Astrocyte (in vitro differentiated cells and primary cell): Measurements from ENCODE around the gene ZFR2. TPM values are rescaled to one million over a fixed set of nuclear protein-coding genes. Genes with fewer than 3 reads are reported as not detected.

ENCODE experiments used
- DNase-seq: peaks from one replicate; pipeline ENCODE4 v3.0.0-alpha.2; 2010; ENCODE audit warnings: low read depth
- FAIRE-seq: peaks from 2 replicates; lab custom pipeline; 2011; peaks lifted over from hg19 to GRCh38; lab: Jason Lieb, UNC
- H2AFZ ChIP-seq: 2 replicates; pipeline ENCODE4 v1.6.0; 2012; ENCODE audit warnings: low read depth, low read length, inconsistent platforms
- H3K27ac ChIP-seq: 2 replicates; pipeline ENCODE4 v1.5.1; 2011; ENCODE audit warnings: low read depth, low read length, inconsistent platforms
- H3K27me3 ChIP-seq: 2 replicates; pipeline ENCODE4 v1.6.0; 2011; ENCODE audit warnings: low read length, inconsistent platforms; ENCODE audit not compliant: insufficient read depth
- H3K36me3 ChIP-seq: 2 replicates; pipeline ENCODE4 v1.5.1; 2011; ENCODE audit warnings: low read length, inconsistent platforms; ENCODE audit not compliant: insufficient read depth
- H3K4me1 ChIP-seq: 2 replicates; pipeline ENCODE4 v1.5.1; 2011; ENCODE audit warnings: low read length, inconsistent platforms; ENCODE audit not compliant: insufficient read depth
- H3K4me2 ChIP-seq: 2 replicates; pipeline ENCODE4 v1.6.0; 2012; ENCODE audit warnings: low read length, inconsistent platforms
- H3K4me3 ChIP-seq: 2 replicates; pipeline ENCODE4 v1.5.1; 2011; ENCODE audit warnings: low read depth, mild to moderate bottlenecking, low read length, inconsistent platforms; ENCODE audit not compliant: insufficient read depth
- H3K79me2 ChIP-seq: 2 replicates; pipeline ENCODE4 v1.6.0; 2012; ENCODE audit warnings: mild to moderate bottlenecking, low read length, inconsistent platforms; ENCODE audit not compliant: insufficient read depth
- H3K9ac ChIP-seq: 2 replicates; pipeline ENCODE4 v1.6.0; 2012; ENCODE audit warnings: mild to moderate bottlenecking, low read length, inconsistent platforms
- H3K9me3 ChIP-seq: 2 replicates; pipeline ENCODE4 v1.5.1; 2012; ENCODE audit warnings: low read depth, mild to moderate bottlenecking, low read length, inconsistent platforms; ENCODE audit not compliant: insufficient read depth
- H4K20me1 ChIP-seq: 2 replicates; pipeline ENCODE4 v1.6.0; 2012; ENCODE audit warnings: low read length, inconsistent platforms; ENCODE audit not compliant: insufficient read depth
- H3K27ac Mint-ChIP-seq: one replicate; pipeline ENCODE4 v1.8.0; 2021; ENCODE audit warnings: mild to moderate bottlenecking, mixed read lengths; ENCODE audit not compliant: unreplicated experiment
- H3K27me3 Mint-ChIP-seq: one replicate; pipeline ENCODE4 v1.8.0; 2021; ENCODE audit warnings: low read depth, mixed read lengths; ENCODE audit not compliant: unreplicated experiment
- H3K36me3 Mint-ChIP-seq: one replicate; pipeline ENCODE4 v1.8.0; 2021; ENCODE audit warnings: low read depth, mixed read lengths; ENCODE audit not compliant: unreplicated experiment
- H3K4me1 Mint-ChIP-seq: one replicate; pipeline ENCODE4 v1.8.0; 2021; ENCODE audit warnings: low read depth, mixed read lengths; ENCODE audit not compliant: unreplicated experiment
- H3K4me3 Mint-ChIP-seq: one replicate; pipeline ENCODE4 v1.8.0; 2021; ENCODE audit warnings: mild to moderate bottlenecking, moderate library complexity, mixed read lengths; ENCODE audit not compliant: unreplicated experiment
- H3K9me3 Mint-ChIP-seq: one replicate; pipeline ENCODE4 v1.8.0; 2021; ENCODE audit warnings: mild to moderate bottlenecking, mixed read lengths; ENCODE audit not compliant: unreplicated experiment
- EZH2 ChIP-seq: IDR thresholded peaks from 2 replicates; pipeline ENCODE4 v1.6.1; 2012; ENCODE audit warnings: mild to moderate bottlenecking, low read length, inconsistent platforms; ENCODE audit not compliant: insufficient read depth
- total RNA-seq: library from RNA; stranded (reverse); gene quantifications from 2 replicates; pipeline ENCODE4 v1.2.1, GENCODE V29; 2021
- TF ChIP-seq, protein P1 (sequence below): IDR thresholded peaks from 2 replicates; pipeline ENCODE4 v1.5.1; 2011; ENCODE audit warnings: low read depth, mild to moderate bottlenecking, inconsistent platforms, low read length, moderate library complexity; ENCODE audit not compliant: insufficient read depth

ZFR2 gene
- total RNA-seq, 1 donor from 2014 or later: 2.0 TPM

DNA sequence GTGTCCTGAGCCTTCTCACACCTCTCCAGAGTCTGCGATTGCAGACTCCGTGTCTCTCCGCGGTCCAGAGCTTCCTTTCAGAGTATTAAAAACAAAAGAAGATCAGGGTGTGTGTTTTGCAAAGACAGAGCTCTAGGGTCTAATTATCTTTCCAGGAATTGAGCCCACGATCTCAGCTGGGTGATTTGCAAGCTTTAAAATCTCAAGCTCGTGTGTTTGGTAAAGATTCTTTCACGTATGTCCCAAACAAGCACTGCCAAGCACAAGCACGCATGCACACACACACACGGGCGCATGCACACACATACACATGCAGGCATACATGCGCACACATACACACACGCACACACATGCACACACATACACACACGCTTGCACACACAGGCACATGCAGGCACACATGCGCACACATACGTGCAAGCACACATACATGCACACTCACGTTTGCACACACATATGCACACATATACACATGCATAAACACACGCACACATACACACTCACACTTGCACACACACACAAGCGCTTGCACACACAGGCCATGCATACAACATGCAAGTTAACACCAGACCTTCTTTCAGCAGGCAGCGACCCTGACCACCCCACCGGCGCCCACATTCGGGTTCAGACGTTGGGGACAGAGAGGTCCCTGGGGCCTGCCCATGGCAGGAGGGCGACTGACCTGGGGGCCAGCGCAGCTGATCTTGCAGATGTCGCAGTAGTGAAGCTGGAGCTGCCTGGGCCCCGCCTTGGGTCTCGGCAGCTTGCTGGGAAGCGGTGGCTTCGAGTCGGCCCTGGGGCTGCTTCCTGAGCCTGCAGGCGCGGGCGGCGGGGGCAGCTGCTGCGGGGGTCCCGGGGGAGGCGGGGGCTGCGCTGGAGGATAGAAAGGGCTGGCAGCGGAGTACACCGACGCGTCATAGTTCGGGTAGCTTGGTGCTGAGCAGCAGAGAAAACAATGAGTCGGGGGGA is 37.9 kb downstream of the ZFR2 start:
- peaks cover 2% of the 10 kb centered on the region for H3K9me3 Mint-ChIP-seq
- H3K27me3 ChIP-seq: peaks cover 4% of the 10 kb centered on the region
- H3K4me2 ChIP-seq: no peak overlapping the region
- H3K4me1 Mint-ChIP-seq: no peaks in the 10 kb centered on the region
- no peaks in the 10 kb centered on the region for H4K20me1 ChIP-seq
- no peak overlapping the region for H3K4me3 Mint-ChIP-seq
- no peaks in the 10 kb centered on the region for H3K79me2 ChIP-seq
- no peaks in the 10 kb centered on the region for H3K4me1 ChIP-seq
- TF ChIP-seq, protein P1, sequence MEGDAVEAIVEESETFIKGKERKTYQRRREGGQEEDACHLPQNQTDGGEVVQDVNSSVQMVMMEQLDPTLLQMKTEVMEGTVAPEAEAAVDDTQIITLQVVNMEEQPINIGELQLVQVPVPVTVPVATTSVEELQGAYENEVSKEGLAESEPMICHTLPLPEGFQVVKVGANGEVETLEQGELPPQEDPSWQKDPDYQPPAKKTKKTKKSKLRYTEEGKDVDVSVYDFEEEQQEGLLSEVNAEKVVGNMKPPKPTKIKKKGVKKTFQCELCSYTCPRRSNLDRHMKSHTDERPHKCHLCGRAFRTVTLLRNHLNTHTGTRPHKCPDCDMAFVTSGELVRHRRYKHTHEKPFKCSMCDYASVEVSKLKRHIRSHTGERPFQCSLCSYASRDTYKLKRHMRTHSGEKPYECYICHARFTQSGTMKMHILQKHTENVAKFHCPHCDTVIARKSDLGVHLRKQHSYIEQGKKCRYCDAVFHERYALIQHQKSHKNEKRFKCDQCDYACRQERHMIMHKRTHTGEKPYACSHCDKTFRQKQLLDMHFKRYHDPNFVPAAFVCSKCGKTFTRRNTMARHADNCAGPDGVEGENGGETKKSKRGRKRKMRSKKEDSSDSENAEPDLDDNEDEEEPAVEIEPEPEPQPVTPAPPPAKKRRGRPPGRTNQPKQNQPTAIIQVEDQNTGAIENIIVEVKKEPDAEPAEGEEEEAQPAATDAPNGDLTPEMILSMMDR: no peak
- no peak for TF ChIP-seq EZH2
- FAIRE-seq (no peak), DNase-seq (no peak)
- H3K9me3 ChIP-seq: no peaks in the 10 kb centered on the region
- peaks cover 2% of the 10 kb centered on the region for H3K36me3 Mint-ChIP-seq
- no peaks in the 10 kb centered on the region for H3K36me3 ChIP-seq
- no peak overlapping the region for H3K27ac Mint-ChIP-seq
- peaks cover 28% of the 10 kb centered on the region for H3K27me3 Mint-ChIP-seq
- no peak overlapping the region for H2AFZ ChIP-seq
- H3K4me3 ChIP-seq: no peak overlapping the region
- no peak overlapping the region for H3K9ac ChIP-seq
- H3K27ac ChIP-seq: no peak overlapping the region

DNA sequence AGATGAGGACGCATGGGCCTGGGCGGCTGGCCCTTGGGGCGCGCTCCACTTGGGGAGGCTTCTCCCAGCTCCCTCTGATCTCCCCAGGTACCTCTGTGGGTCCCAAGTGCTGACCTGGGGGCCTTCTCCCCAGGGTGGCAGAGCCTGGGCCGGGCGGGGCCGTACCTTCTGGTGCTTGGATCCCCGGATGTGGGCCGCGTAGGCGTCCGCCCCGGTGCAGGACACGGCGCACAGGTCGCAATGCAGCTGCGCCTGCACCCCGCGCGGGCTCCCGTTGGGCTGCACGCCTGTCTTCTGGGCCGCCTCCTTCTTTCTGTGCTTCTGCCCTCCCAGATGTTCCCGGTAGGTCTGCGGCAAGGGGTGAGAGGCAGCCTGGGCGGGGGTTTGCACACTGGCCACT is 41.5 kb downstream of the ZFR2 start:
- Histone ChIP-seq H3K79me2 (no peaks in the 10 kb centered on the region), H3K9ac (no peak overlapping the region), H3K36me3 (no peaks in the 10 kb centered on the region), H3K4me1 (no peaks in the 10 kb centered on the region), H4K20me1 (no peaks in the 10 kb centered on the region), H3K9me3 (no peaks in the 10 kb centered on the region), H3K27me3 (peaks cover 10% of the 10 kb centered on the region), H3K4me2 (no peak overlapping the region), H3K27ac (no peak overlapping the region), H2AFZ (no peak overlapping the region), H3K4me3 (no peak overlapping the region)
- DNase-seq: no peak
- Mint-ChIP-seq H3K27me3 (peaks cover 43% of the 10 kb centered on the region), H3K27ac (no peak overlapping the region), H3K9me3 (no peaks in the 10 kb centered on the region), H3K4me1 (no peaks in the 10 kb centered on the region), H3K36me3 (peaks cover 2% of the 10 kb centered on the region), H3K4me3 (no peak overlapping the region)
- no peak for FAIRE-seq
- no peak for TF ChIP-seq EZH2
- TF ChIP-seq, protein P1: no peak

GRCh38 chr19:3826163-3826562 is 42.7 kb downstream of the ZFR2 start:
- no peaks in the 10 kb centered on the region for H3K4me1 Mint-ChIP-seq
- no peak for FAIRE-seq

More at GRCh38 chr19:3826163-3826562, 42.7 kb downstream of the ZFR2 start:
- H3K9me3 Mint-ChIP-seq: no peaks in the 10 kb centered on the region
- Histone ChIP-seq H3K9ac (no peak overlapping the region), H3K4me2 (no peak overlapping the region), H2AFZ (no peak overlapping the region), H3K79me2 (no peaks in the 10 kb centered on the region), H3K4me3 (no peak overlapping the region), H3K9me3 (no peaks in the 10 kb centered on the region), H4K20me1 (no peaks in the 10 kb centered on the region), H3K36me3 (no peaks in the 10 kb centered on the region), H3K4me1 (no peaks in the 10 kb centered on the region), H3K27me3 (peaks cover 6% of the 10 kb centered on the region), H3K27ac (no peak overlapping the region)
- DNase-seq: no peak
- TF ChIP-seq, protein P1: no peak
- no peak for TF ChIP-seq EZH2
- peaks cover 39% of the 10 kb centered on the region for H3K27me3 Mint-ChIP-seq
- peaks cover 2% of the 10 kb centered on the region for H3K36me3 Mint-ChIP-seq
- no peak overlapping the region for H3K27ac Mint-ChIP-seq
- no peak overlapping the region for H3K4me3 Mint-ChIP-seq
